HG03521 (cell line): Measurements from ENCODE around the gene FGL2.
A peak's percentile ranks its signal among the peaks of the same experiment; 100 is the strongest.
"Not testable (repeated sequence)": the region's sequence is repeated elsewhere in the genome, so short reads cannot be mapped to it uniquely, and the experiment has no call there.

Source experiments
- ATAC-seq: cut with Tn5 transposase; IDR thresholded peaks from one replicate; pipeline ENCODE4 v1.9.1; 2021; ENCODE audit warnings: mild to moderate bottlenecking, moderate library complexity; ENCODE audit not compliant: unreplicated experiment

The FGL2 gene

GRCh38 chr7:77217474-77218185 is 18.0 kb upstream of the FGL2 start:
- ATAC-seq = no peak

- no peak for ATAC-seq
These were observed 16.7 kb upstream of the FGL2 start for GRCh38 chr7:77216181-77216845.

- ATAC-seq = no peak
These were observed 10.0 kb upstream of the FGL2 start for GRCh38 chr7:77209479-77210139.

GRCh38 chr7:77208416-77208815 is 8.8 kb upstream of the FGL2 start:
- no peak for ATAC-seq

GRCh38 chr7:77205706-77206105 is 6.1 kb upstream of the FGL2 start:
- ATAC-seq = no peak

- ATAC-seq = peak; percentile 93
These were observed 2.9 kb upstream of the FGL2 start for GRCh38 chr7:77202481-77202976.

GRCh38 chr7:77200542-77200941 is 923 bp upstream of the FGL2 start:
- no peak for ATAC-seq

- ATAC-seq = no peak
These were observed 2.5 kb downstream of the FGL2 start for GRCh38 chr7:77197141-77197540.

- ATAC-seq = no peak
These were observed 10.7 kb downstream of the FGL2 start for GRCh38 chr7:77188731-77189437.

- ATAC-seq = no peak
These were observed 13.8 kb downstream of the FGL2 start for GRCh38 chr7:77185866-77186265.

GRCh38 chr7:77184990-77185389 is 14.6 kb downstream of the FGL2 start:
- ATAC-seq = no peak

- no peak for ATAC-seq
These were observed 15.2 kb downstream of the FGL2 start for GRCh38 chr7:77184463-77184862.

GRCh38 chr7:77182261-77182660 is 17.4 kb downstream of the FGL2 start:
- ATAC-seq = no peak

GRCh38 chr7:77181734-77182133 is 17.9 kb downstream of the FGL2 start:
- no peak for ATAC-seq

- no peak for ATAC-seq
These were observed 18.5 kb downstream of the FGL2 start for GRCh38 chr7:77181015-77181595.

- not testable (repeated sequence) for ATAC-seq
These were observed 21.6 kb downstream of the FGL2 start for GRCh38 chr7:77178024-77178423.

GRCh38 chr7:77177321-77177904 is 22.2 kb downstream of the FGL2 start:
- ATAC-seq = not testable (repeated sequence)

- ATAC-seq = not testable (repeated sequence)
These were observed 24.3 kb downstream of the FGL2 start for GRCh38 chr7:77175274-77175800.

GRCh38 chr7:77174418-77174817 is 25.2 kb downstream of the FGL2 start:
- not testable (repeated sequence) for ATAC-seq
